HG03439 (cell line): ENCODE data around the gene ZNF35.
A peak's percentile ranks its signal among the peaks of the same experiment; 100 is the strongest.
"Not testable (repeated sequence)": the region's sequence is repeated elsewhere in the genome, so short reads cannot be mapped to it uniquely, and the experiment has no call there.

Source experiments
- ATAC-seq: cut with Tn5 transposase; IDR thresholded peaks from one replicate; pipeline ENCODE4 v1.9.1; 2021; ENCODE audit warnings: mild to moderate bottlenecking, moderate library complexity; ENCODE audit not compliant: unreplicated experiment

ZNF35 gene

DNA sequence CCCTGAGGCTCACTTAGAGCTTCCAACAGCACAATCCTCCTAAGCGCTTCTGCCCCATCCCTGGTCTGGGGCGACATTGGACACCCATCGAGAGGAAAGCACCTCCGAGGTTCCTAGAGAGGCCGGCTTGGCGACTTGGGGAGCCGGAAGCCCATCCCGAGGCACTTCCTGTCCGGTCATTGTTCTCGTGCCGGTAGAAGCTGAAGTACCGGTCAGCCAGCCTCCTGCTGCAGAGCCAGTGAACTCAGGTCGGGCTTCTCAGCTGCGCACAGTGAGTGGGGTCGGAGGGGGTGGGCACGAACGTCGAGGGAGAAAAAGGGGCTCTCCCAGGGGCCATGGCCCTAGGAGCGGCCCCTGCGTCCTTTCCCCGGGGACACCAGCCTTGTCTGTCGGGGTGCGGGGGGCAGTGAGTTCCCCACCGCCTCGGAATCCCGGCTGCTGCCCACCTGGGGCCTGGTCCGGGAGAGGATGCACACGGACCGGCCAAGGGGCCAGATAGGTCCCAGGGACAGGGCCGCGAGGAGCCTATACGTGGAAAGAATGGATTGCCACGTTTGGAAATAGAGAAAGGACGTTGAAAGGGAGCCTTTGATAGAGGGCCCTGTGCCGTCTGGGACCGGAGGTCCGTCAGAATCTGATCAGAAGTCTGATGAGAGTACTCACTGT lies at the start of gene ZNF35:
TSS of gene ZNF35 (plus strand) at position 169 of the 666 bp plus-strand sequence. CDS start 2,336 bp downstream, outside the sequence.
- ATAC-seq, result peak; percentile 95

DNA sequence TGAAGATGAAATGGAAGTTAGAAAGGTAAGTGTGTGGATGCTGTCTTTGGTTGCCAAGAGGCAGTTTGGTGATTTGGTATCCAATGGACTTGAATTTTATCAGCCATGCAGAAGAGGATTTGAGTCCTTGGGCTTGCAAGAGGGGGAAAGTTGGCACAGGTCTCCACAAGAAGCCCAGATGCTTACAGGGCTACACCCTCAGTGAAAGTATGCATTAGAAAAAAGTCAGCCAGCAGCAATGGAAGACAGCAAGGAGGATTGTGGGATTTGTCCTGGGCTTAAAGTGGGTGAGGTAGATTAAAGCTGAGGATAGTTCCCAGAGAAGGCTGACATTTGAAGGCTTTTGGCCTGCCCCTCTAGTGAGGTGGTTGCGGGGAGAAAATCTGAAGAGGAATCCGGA lies 46.8 kb upstream of the ZNF35 start:
- no peak for ATAC-seq

DNA sequence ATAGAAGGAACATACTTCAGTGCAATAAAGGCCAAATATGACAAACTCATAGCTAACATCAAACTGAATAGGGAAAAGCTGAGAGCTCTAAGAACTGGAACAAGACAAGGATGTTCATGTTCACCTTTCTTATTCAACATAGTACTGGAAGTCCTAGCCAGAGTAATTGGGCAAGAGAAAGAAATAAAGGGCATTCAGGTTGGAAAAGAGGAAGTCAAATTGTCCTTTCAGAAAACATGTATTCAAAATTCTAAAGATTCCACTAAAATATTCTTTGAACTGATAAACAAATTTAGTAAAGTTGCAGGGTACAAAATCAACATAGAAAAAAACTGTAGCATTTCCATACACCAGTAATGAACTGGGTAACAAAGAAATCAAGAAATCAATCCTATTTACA lies 35.9 kb upstream of the ZNF35 start:
- no peak for ATAC-seq

DNA sequence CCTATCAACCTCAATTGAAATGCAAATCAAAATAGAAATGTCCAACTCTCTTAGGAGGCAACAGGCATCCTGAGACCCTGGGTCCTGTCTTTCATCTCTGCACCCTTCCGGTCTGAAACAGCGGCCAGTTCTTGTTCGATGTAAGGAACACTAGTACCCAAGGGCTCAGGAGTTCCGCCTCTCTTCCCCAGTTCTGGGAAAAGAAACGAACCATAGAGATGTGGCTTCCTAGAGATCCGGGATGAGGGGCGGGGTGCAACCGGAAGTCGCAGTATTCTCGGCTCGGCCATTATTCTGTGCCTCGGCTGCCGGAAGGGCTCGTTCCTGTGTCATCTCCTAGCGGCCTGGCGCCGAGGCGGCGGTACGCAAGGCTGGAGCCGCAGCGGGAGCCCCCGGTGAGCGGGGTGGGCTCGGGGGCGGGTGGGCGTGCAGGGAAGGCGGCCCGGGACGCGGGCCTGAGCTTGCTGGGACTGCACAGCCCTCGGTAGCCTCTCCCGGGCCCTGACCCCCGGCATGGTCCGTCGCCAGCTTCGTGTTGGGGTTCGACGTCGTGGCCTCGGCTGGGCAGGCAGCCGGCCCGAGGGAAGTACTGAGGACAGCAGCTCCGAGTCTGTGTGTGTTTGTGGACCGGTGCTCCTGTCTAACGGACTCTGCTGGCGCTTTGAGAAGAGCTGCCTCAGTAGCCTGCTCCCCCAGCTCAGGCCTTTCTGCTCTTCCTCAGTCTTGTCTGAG lies 23.6 kb upstream of the ZNF35 start, which contains the start of gene ZNF197:
TSS of gene ZNF197 (plus strand) at position 288 of the 732 bp plus-strand sequence. CDS start 4,119 bp downstream, outside the sequence.
- peak; percentile 93 for ATAC-seq

DNA sequence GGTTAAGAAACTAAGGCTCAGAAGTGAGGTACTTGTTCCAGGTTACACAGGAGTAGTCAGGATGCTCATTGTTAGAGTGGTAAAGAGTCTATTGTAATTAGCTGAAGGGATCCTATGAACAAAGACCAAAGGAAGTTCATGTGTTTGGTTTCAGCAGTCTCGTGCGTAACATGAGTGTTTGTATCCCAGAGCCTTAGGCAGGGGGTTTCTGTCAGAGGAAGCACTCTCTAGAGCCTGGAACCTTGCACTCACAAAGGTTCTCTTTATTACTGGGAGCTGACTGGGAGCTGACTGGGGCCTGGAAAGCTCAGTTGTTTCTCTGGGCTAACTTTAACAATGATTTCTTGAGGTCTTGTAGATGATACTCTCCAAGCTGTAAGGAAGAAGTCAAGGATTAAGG lies 19.8 kb upstream of the ZNF35 start:
- no peak for ATAC-seq

DNA sequence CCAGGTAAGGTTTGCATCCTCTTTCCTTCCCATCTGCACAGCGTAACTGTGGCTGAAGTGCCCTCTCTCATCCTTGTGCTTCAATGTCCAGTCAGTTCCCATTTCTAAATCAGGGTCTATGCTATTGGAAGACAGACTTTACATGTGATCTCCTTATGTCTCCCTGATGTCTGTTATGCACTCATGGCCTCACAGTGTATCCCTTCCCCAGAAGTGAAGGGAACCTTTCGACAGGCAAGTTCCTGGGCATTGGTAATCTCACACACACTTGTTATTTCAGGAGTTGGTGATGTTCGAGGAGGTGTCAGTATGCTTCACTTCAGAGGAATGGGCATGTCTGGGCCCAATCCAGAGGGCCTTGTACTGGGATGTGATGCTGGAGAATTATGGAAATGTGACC lies 16.3 kb upstream of the ZNF35 start:
- ATAC-seq, result no peak

DNA sequence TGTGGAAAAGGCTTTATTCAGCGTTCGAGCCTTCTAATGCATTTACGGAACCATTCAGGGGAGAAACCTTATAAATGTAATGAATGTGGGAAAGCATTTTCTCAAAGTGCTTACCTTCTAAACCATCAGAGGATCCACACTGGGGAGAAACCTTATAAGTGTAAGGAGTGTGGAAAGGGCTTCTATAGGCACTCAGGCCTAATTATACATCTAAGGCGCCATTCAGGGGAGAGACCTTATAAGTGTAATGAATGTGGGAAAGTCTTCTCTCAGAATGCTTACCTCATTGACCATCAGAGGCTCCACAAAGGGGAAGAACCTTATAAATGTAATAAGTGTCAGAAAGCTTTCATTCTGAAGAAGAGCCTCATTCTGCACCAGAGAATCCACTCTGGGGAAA lies 6.2 kb upstream of the ZNF35 start:
- ATAC-seq, result no peak

DNA sequence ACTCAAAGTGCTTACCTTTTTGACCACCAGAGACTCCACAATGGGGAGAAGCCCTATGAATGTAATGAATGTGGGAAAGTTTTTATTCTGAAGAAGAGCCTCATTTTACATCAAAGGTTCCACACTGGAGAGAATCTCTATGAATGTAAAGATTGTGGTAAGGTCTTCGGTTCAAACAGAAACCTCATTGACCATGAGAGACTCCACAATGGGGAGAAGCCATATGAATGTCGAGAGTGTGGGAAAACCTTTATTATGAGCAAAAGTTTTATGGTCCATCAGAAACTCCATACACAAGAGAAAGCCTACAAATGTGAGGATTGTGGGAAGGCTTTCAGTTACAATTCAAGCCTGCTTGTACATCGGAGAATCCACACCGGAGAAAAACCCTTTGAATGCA lies 5.5 kb upstream of the ZNF35 start:
- ATAC-seq, result no peak

DNA sequence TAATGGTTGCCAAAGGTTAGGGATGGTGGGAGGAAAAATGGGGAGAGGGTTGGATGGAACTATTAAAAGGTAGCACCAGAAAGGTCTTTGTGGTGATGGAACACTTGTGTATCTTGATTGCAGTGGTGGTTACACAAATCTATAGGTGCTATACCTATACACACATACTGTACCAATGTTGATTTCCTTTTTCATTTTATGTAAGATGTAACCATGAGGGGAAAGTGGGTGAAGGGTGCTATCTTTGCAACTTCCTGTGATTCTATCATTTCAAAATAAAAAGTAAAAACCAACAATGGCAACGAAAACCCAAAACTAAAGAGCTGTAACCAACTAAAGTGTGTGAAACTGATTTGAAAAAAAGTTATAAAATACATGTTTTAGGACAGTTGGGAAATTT lies 761 bp upstream of the ZNF35 start:
- no peak for ATAC-seq

DNA sequence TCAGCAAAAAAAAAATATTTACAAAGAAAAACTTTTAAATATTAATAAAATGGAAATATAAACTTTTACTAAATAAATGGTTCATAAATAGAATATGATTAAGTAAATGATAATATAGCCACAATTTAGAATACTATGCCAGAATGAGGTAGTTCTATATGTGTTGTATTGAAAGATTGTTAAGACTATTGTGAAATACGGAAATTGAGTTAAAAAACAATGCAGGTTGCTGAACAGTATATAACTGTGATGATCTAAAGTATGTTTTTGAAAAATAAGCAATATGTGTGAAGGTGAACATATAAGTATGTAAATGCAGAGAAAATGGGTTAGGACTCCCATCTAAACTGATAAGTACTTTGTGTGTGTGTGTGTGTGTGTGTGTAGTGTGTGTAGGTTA lies 1.2 kb downstream of the ZNF35 start:
- no peak for ATAC-seq

DNA sequence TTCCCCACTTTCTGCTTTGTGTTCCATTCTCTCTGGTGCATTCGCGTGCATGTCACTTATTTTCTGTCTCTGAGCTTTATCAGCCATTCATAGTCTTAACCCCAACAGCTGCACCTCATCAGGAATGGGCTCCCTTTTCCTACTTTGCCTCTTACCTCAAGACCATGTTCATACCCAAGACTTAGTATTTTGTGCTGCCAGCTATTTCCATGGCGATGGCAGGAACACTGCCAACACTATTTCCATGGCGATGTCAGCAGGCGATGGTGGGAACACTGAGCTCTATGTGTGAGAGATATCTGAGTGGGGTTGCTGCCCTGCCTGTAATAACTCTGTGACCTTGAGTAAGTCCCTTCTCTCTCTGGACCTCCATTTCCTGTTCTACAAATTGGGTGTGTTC lies 5.5 kb downstream of the ZNF35 start:
- ATAC-seq, result no peak

DNA sequence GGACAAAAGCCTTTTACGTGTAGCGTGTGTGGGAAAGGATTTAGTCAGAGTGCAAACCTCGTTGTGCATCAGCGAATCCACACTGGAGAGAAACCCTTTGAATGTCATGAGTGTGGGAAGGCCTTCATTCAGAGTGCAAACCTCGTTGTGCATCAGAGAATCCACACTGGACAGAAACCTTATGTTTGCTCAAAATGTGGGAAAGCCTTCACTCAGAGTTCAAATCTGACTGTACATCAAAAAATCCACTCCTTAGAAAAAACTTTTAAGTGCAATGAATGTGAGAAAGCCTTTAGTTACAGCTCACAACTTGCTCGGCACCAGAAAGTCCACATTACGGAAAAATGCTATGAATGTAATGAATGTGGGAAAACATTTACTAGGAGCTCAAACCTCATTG lies 10.5 kb downstream of the ZNF35 start:
- ATAC-seq, result no peak

DNA sequence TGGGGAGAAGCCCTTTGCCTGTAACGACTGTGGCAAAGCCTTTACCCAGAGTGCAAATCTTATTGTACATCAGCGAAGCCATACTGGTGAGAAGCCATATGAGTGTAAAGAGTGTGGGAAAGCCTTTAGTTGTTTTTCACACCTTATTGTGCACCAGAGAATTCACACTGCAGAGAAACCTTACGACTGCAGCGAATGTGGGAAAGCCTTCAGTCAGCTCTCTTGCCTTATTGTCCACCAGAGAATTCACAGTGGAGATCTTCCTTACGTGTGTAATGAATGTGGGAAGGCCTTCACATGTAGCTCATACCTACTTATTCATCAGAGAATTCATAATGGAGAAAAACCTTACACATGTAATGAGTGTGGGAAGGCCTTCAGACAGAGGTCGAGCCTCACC lies 10.9 kb downstream of the ZNF35 start:
- ATAC-seq, result no peak

DNA sequence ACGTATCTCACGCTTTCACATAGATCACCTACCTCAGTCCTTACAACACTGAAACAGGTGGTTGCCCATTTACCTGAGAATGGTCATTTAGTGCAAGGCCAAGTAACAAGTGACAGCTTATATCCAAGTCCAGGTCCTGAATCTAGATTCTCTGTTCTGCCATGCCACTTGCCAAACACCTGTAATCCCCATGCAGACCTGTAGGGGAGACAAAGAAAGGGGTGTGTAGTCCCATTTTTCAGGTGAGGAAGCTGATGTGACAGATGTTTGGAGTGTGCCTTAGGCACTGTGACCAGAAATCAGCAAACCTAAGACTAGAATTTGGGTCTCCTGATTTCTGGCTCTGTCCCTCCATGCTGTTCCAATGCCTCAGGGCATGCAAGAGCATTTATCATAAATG lies 12.7 kb downstream of the ZNF35 start:
- ATAC-seq, result no peak

DNA sequence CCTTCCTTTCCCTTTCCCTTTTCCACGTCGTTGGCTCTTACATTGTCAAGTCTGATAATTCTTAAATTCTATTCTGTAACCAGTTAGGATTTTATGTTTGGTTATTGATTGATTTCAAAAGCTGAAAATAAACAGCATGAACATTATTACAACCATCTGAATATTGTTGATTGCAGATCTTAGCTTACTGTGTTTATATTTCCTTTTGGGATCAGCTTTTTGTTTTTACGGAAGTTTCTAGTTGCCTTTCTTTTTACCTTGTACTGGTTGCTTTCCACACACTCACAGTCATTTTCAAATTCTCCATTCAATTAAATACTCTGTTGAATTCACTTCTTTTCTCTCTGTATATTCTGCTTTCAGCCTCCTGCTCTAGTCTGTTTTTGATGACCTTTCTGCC lies 16.6 kb downstream of the ZNF35 start:
- no peak for ATAC-seq

DNA sequence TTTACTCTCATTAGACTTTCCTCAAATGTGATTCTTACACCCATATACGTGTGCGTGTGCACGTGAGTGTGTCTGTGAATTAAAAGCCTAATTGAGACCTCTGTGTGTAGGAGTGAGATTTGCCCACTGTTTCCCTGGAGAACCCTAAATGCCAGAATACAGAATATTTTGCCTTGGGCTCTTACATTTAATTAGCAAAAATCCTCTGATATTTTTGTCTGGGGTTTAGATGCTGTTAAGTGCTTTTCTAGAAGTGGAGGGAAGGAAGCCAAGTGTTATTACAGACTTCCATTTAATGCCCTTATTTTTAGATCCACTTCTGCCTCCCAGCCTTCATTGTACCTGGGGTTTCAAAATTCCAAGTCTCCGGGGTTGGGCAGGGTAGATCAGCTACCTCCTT lies 17.8 kb downstream of the ZNF35 start:
- no peak for ATAC-seq

DNA sequence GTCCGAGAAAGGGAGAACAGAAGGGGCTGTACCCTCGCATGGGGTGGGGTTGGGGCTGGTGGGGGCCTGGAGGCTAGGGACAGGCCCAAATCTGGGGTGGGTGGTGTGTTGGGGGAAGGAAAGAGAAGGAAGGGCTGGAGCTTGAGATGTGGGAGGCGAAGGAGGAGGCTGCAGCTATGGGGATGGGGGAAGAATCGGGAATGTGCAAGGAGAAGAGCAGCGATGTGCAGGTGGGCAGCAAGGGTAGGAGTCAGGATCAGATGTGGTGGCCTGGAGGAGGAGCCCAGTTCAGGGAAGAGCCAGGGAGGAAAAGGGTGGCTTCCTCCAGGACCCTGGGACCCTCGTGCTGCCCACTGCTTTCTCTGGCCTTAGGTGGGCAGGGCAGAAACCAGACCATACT lies 21.2 kb downstream of the ZNF35 start:
- no peak for ATAC-seq

DNA sequence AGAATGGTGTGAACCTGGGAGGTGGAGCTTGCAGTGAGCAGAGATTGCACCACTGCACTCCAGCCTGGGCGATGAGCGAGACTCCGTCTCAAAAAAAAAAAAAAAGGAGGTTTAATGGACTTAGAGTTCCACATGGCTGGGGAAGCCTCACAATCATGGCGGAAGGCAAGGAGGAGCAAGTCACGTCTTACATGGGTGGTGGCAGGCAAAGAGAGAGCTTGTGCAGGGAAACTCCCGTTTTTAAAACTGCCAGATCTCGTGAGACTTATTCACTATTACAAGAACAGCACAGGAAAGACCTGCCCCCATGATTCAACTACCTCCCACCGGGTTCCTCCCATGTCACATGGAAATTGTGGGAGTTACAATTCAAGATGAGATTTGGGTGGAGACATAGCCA lies 24.9 kb downstream of the ZNF35 start:
- ATAC-seq, result not testable (repeated sequence)

DNA sequence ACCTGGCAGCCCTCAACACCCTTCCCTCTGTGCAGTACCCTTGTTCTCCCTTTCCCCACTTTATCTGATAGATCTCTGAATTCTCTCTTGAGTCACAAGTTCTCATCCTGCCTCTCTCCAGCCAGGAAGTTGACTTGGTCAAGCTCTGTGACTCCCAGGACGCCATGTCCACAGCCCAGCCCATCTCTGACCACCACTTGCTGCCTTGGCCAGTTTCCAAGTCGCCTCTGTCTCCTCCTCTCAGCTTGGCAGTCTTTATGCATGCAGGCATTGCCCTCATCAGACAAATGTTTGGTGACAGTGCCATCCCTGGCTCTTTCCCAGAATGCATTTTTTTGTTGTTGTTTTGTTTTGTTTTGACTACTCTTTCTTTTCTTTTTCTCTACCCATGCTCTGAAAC lies 25.7 kb downstream of the ZNF35 start:
- ATAC-seq, result no peak

DNA sequence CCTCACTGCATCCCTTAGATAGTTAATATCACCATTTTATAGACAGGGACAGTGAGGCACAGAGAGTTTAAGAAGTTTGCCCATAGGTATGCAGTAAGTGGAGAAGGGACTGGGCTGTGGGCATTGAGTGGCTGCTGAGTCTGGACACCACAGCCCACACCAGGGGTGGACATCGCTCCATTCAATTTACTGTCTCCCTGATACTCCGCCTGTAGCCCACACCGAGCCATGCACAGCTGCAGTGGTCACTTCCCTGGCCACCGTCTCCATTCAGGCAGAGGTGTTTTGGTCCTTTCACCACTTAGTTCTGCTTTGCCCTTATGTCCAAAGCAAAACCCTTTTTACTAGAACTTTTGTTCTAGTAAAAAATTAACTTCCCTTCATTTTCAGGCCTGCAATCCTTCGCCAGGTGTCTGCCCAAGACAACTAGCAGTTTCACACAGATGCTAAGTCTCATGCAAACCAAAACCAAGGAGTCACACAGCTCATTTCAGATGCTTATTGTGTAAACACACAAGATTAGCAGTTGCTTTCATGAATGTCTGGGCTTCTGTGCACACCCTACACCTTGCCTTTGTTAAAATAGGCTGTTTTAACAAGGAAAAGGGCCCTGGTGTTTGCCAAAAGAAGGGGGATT lies 30.1 kb downstream of the ZNF35 start:
- ATAC-seq, result no peak

DNA sequence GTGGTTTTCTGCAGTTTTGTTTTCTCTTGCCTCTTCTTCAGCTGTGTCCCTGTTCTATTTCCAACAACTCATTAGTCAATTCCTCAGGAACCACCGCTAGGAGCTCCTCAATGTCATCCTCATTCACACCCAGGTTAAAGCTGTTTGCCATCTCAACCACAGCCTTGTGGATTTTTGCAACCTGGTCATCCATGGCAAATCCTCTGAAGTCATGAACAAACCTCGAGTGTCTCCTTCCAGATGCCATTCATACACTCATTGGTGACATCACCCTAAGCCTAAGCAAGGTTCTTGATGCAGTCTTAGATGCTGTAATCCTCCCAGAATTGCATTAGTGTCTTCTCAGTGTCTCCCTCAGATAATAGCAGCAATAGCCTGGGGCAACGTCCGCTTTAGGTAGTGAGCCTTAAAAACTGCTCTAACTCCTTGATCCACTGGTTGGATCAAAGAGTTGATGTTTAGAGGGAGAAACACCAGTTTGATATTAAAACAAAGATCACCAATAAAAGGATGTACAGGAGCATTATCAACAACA lies 32.5 kb downstream of the ZNF35 start:
- ATAC-seq, result no peak
